HEK293T (cell line): ENCODE results near the gene PLA2G10.

Experiments used
- BHLHE40 ChIP-seq: fragments of 450-650 bp; IDR thresholded peaks from 2 replicates; pipeline ENCODE4 v1.6.1; 2016; ENCODE audit warnings: mild to moderate bottlenecking, moderate library complexity, borderline replicate concordance
- CTBP1 ChIP-seq: fragments of 450-650 bp; IDR thresholded peaks from 2 replicates; pipeline ENCODE4 v1.6.1; 2016; ENCODE audit warnings: borderline replicate concordance
- ELF4 ChIP-seq: fragments of 450-650 bp; IDR thresholded peaks from 2 replicates; pipeline ENCODE4 v1.6.1; 2017; ENCODE audit warnings: antibody characterized with exemption
- FOXA1 ChIP-seq: fragments of 450-650 bp; IDR thresholded peaks from 2 replicates; pipeline ENCODE4 v1.6.1; 2016; ENCODE audit warnings: mild to moderate bottlenecking
- FOXM1 ChIP-seq: fragments of 450-650 bp; IDR thresholded peaks from 2 replicates; pipeline ENCODE4 v1.6.1; 2017; ENCODE audit warnings: mild to moderate bottlenecking, borderline replicate concordance
- HDGF ChIP-seq: fragments of 450-650 bp; IDR thresholded peaks from 2 replicates; pipeline ENCODE4 v1.6.1; 2017; ENCODE audit warnings: antibody characterized with exemption, borderline replicate concordance
- LEF1 ChIP-seq: fragments of 450-650 bp; IDR thresholded peaks from 2 replicates; pipeline ENCODE4 v1.6.1; 2017; ENCODE audit warnings: mild to moderate bottlenecking, borderline replicate concordance
- NFRKB ChIP-seq: fragments of 450-650 bp; IDR thresholded peaks from 2 replicates; pipeline ENCODE4 v1.6.1; 2016; ENCODE audit warnings: mild to moderate bottlenecking, moderate library complexity
- SP1 ChIP-seq: fragments of 450-650 bp; IDR thresholded peaks from 2 replicates; pipeline ENCODE4 v1.6.1; 2017
- SUZ12 ChIP-seq: fragments of 450-650 bp; IDR thresholded peaks from 2 replicates; pipeline ENCODE4 v1.6.1; 2016; ENCODE audit warnings: mild to moderate bottlenecking
- ZNF384 ChIP-seq: fragments of 450-650 bp; IDR thresholded peaks from 2 replicates; pipeline ENCODE4 v1.6.1; 2016

DNA sequence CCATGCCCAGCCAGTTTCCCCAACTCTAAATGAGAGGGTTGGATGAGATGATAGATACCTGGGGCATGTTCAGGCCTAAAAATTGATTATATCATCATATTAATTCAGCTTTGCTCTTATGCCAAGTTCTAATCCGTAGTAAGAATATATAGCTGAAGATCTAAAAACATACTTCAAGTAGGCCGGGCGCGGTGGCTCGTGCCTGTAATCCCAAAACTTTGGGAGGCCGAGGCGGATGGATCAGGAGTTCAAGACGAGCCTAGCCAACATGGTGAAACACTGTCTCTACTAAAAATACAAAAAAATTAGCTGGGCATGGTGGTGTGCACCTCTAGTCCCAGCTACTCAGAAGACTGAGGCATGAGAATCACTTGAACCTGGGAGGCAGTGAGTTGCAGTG, 12.0 kb downstream of the PLA2G10 start:
- TF ChIP-seq LEF1 (no peak), HDGF (no peak), FOXA1 (no peak), ELF4 (no peak), SUZ12 (no peak), SP1 (no peak), BHLHE40 (no peak), NFRKB (no peak), CTBP1 (no peak), ZNF384 (no peak), FOXM1 (no peak)
